ENCODE results near the gene SH2B3. TPM values are rescaled to one million over a fixed set of nuclear protein-coding genes. Genes with fewer than 3 reads are reported as not detected.
"Not testable (repeated sequence)": the region's sequence is repeated elsewhere in the genome, so short reads cannot be mapped to it uniquely, and the experiment has no call there.

The SH2B3 gene
- total and polyA plus RNA-seq, 4 experiments from 2014 or later: 4.2 to 28.2 (median 19.8) TPM

DNA sequence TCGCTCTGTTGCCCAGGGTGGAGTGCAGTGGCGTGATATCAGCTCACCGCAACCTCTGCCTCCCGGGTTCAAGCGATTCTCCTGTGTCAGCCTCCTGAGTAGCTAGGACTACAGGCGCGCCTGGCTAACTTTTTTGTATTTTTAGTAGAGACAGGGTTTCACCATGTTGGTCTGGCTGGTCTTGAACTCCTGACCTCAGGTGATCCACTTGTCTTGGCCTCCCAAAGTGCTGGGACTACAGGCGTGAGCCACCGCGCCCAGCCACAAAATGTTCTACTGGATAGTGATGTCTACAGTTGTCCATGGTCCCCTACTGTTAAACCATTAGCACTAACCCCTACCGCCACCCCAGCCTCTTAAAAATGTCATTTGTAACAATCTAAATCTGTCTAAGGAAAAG is 54.4 kb downstream of the SH2B3 start:
- H3K9me3 ChIP-seq (ENCODE audit: control insufficient read depth in 1 of 2, low read length in 2 of 2); intact Hi-C loops (cut with micrococcal nuclease); H3K9me3 Mint-ChIP-seq; H3K4me1 ChIP-seq (ENCODE audit: insufficient read depth, low read length); DNase-seq; H3K4me3 Mint-ChIP-seq; H3K4me3 ChIP-seq (ENCODE audit: low read length in 2 of 2); H3K27ac ChIP-seq (ENCODE audit: low read depth, low read length); H3K27me3 Mint-ChIP-seq; H3K27me3 ChIP-seq (ENCODE audit: insufficient read depth, low read length): not testable (repeated sequence)
- ChIA-PET CTCF (ENCODE audit: partially characterized antibody) (interaction anchor here (1.4 to 22.4 kb wide), 3 partner anchors 9 to 57 kb away, joined by 4 to 1282 read pairs (median 29); partner anchors contain the start of gene SH2B3), POLR2A (ENCODE audit: partially characterized antibody) (interaction anchor here (1.6 kb wide), 1 partner anchor 25 kb away, joined by 4 read pairs; no protein-coding TSS in a partner anchor)
- Mint-ChIP-seq H3K27ac (peak overlapping the region in 2 of 7 donors; percentile 48 to 50), H3K4me1 (peaks cover 0 to 11% (median 3%) of the 10 kb centered on the region in 4 donors), H3K36me3 (peaks cover 9 to 23% of the 10 kb centered on the region in 2 donors)
- peaks cover 12% of the 10 kb centered on the region for H3K36me3 ChIP-seq (ENCODE audit: insufficient read depth, low read length)

DNA sequence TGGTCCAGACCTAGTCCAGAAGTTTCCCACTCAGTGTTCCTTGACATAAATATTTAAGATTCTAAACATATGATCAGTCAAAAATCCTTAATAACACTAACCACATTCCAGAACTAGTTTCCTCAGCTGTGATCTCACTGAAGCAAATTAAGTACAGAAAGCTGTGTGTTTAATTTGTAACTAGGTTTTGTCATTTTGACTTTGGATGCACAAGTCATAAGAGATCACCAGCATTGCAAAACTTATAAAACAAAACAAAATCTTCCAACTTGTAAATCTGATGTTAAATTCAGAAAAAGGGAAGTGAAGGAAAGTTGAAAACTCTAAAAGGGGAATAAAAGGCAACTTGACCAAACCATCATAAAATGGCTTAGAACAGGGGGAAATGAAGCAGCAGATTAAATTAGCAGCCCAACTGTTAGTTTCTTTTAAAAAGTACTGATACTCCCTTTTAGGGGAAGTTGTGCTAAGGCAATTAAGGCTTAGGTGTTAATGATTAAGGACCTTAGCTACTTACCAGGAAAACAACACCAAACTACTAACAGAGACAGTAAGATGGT is 56.6 kb downstream of the SH2B3 start:
- Mint-ChIP-seq H3K27ac (peak overlapping the region in 2 of 7 donors; percentile 65 to 72), H3K4me3 (no peak overlapping the region), H3K36me3 (peaks cover 0 to 11% of the 10 kb centered on the region in 2 donors), H3K4me1 (peaks cover 0 to 1% (median under 1%) of the 10 kb centered on the region in 4 donors), H3K9me3 (no peaks in the 10 kb centered on the region), H3K27me3 (no peaks in the 10 kb centered on the region)
- Histone ChIP-seq H3K4me1 (ENCODE audit: insufficient read depth, low read length) (no peaks in the 10 kb centered on the region), H3K4me3 (ENCODE audit: low read length in 2 of 2) (no peak overlapping the region), H3K27ac (ENCODE audit: low read depth, low read length) (no peak overlapping the region), H3K27me3 (ENCODE audit: insufficient read depth, low read length) (no peaks in the 10 kb centered on the region), H3K9me3 (ENCODE audit: control insufficient read depth in 1 of 2, low read length in 2 of 2) (no peaks in the 10 kb centered on the region), H3K36me3 (ENCODE audit: insufficient read depth, low read length) (no peaks in the 10 kb centered on the region)
- no peak for DNase-seq
- ChIA-PET POLR2A (ENCODE audit: partially characterized antibody) (no interaction called here), CTCF (ENCODE audit: partially characterized antibody) (interaction anchor here (0.6 to 22.4 kb wide), 4 partner anchors 11 to 130 kb away, joined by 3 to 1282 read pairs (median 17); partner anchors contain the start of gene SH2B3)
- intact Hi-C loops (cut with micrococcal nuclease): no loop called here

DNA sequence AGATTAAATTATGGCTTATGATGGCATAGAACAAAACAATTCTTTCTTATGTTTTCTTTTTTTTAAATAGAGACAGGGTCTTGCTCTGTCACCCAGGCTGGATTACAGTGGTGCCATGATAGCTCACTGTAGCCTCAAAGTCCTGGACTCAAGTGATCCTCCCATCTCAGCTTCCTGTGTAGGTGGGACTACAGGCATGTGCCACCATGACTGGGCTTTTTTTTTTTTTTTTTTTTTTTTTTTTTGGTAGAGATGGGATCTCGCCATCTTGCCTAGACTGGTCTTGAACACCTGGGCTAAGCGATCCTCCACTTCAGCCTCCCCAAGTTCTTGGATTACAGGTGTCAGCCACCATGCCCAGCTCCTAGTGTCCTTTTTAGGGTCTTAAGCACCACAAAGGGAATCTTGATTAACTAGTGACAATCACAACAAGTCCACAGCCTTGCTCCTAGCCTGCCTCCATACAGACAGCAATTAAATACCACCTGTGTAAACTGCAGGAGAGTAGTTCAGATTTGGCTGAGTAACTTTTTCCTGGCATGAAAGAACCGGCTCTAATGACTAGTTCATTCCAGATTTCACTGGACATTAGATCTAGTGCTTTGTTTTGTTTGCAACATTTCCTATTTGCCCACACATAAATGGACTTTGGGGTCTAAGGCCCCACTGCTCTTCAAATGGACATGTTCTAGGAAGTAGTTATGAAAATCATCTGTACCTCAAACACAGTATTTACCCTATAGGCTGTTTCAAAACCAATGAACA is 61.6 kb downstream of the SH2B3 start:
- H3K27ac ChIP-seq (ENCODE audit: low read depth, low read length): no peak overlapping the region
- Mint-ChIP-seq H3K36me3 (peaks cover 14 to 35% of the 10 kb centered on the region in 2 donors), H3K27me3 (no peaks in the 10 kb centered on the region), H3K4me3 (no peak overlapping the region), H3K27ac (peak overlapping the region in 2 of 7 donors; percentile 2 to 29), H3K4me1 (peaks cover 0 to 8% (median 2%) of the 10 kb centered on the region in 4 donors), H3K9me3 (no peaks in the 10 kb centered on the region)
- no peak overlapping the region for H3K4me3 ChIP-seq (ENCODE audit: low read length in 2 of 2)
- peaks cover 10% of the 10 kb centered on the region for H3K36me3 ChIP-seq (ENCODE audit: insufficient read depth, low read length)
- ChIA-PET POLR2A (ENCODE audit: partially characterized antibody) (no interaction called here), CTCF (ENCODE audit: partially characterized antibody) (interaction anchor here (1.2 kb wide), 1 partner anchor 15 kb away, joined by 6 read pairs; no protein-coding TSS in a partner anchor)
- no peaks in the 10 kb centered on the region for H3K27me3 ChIP-seq (ENCODE audit: insufficient read depth, low read length)
- H3K9me3 ChIP-seq (ENCODE audit: control insufficient read depth in 1 of 2, low read length in 2 of 2): no peaks in the 10 kb centered on the region
- intact Hi-C loops (cut with micrococcal nuclease): no loop called here
- DNase-seq: no peak
- no peaks in the 10 kb centered on the region for H3K4me1 ChIP-seq (ENCODE audit: insufficient read depth, low read length)

DNA sequence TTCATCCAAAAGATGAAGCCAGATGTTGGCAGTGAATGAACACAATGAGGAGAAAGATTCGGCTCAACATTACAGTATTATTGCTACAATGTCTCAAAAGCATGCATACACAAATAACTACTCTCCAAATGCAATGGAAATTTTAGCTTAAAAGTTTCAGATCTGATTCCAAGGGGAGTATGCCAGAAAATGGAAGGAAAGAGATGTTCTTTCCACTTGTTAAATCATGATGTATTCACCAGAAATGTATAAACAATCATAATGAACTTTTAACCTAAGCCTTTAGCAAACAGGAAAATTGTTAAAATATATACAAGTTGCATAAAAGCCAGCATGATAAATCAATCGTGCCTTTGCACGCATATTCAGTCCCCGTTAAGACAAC is 62.1 kb downstream of the SH2B3 start:
- DNase-seq: no peak
- Histone ChIP-seq H3K36me3 (ENCODE audit: insufficient read depth, low read length) (peaks cover 10% of the 10 kb centered on the region), H3K9me3 (ENCODE audit: control insufficient read depth in 1 of 2, low read length in 2 of 2) (no peaks in the 10 kb centered on the region), H3K27ac (ENCODE audit: low read depth, low read length) (no peak overlapping the region), H3K27me3 (ENCODE audit: insufficient read depth, low read length) (no peaks in the 10 kb centered on the region), H3K4me1 (ENCODE audit: insufficient read depth, low read length) (no peaks in the 10 kb centered on the region), H3K4me3 (ENCODE audit: low read length in 2 of 2) (no peak overlapping the region)
- H3K4me1 Mint-ChIP-seq: peaks cover 0 to 8% (median 2%) of the 10 kb centered on the region in 4 donors
- peaks cover 14 to 34% of the 10 kb centered on the region in 2 donors for H3K36me3 Mint-ChIP-seq
- H3K27ac Mint-ChIP-seq: peak overlapping the region in 2 of 7 donors; percentile 2 to 29
- intact Hi-C loops (cut with micrococcal nuclease): no loop called here
- POLR2A ChIA-PET (ENCODE audit: partially characterized antibody): no interaction called here
- no peaks in the 10 kb centered on the region for H3K27me3 Mint-ChIP-seq
- H3K4me3 Mint-ChIP-seq: no peak overlapping the region
- H3K9me3 Mint-ChIP-seq: no peaks in the 10 kb centered on the region
- CTCF ChIA-PET (ENCODE audit: partially characterized antibody): interaction anchor here (0.7 to 1.2 kb wide), 3 partner anchors 16 to 572 kb away, joined by 3 to 6 read pairs (median 4); no protein-coding TSS in a partner anchor

DNA sequence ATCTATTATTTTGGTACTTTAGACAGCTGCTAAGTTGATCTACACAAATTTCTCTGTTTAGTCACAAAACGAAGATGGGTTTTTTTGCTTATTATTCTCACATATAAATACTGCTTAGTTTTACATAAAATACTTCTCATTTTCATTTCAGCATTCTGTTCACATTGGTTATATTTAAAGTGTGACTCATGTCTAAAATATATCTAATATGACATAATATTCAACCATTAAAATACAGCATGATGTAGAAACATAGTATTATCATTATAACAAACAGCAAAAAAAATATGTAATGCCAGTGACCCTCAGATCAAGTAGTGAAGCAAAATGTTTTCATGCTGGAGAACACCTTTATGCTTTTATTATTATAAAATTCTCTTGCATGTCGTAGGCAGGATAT is 63.7 kb downstream of the SH2B3 start:
- H3K9me3 Mint-ChIP-seq: no peaks in the 10 kb centered on the region
- H3K36me3 Mint-ChIP-seq: peaks cover 21 to 43% of the 10 kb centered on the region in 2 donors
- H3K27ac Mint-ChIP-seq: no peak overlapping the region
- H3K4me1 Mint-ChIP-seq: peaks cover 0 to 8% (median 2%) of the 10 kb centered on the region in 4 donors
- intact Hi-C loops (cut with micrococcal nuclease): no loop called here
- H3K9me3 ChIP-seq (ENCODE audit: control insufficient read depth in 1 of 2, low read length in 2 of 2): no peaks in the 10 kb centered on the region
- H3K36me3 ChIP-seq (ENCODE audit: insufficient read depth, low read length): peaks cover 10% of the 10 kb centered on the region
- CTCF ChIA-PET (ENCODE audit: partially characterized antibody): no interaction called here
- no peak for DNase-seq
- no peaks in the 10 kb centered on the region for H3K27me3 ChIP-seq (ENCODE audit: insufficient read depth, low read length)
- no peak overlapping the region for H3K27ac ChIP-seq (ENCODE audit: low read depth, low read length)
- no peaks in the 10 kb centered on the region for H3K4me1 ChIP-seq (ENCODE audit: insufficient read depth, low read length)
- no peak overlapping the region for H3K4me3 ChIP-seq (ENCODE audit: low read length in 2 of 2)
- no peak overlapping the region for H3K4me3 Mint-ChIP-seq
- no peaks in the 10 kb centered on the region for H3K27me3 Mint-ChIP-seq
- POLR2A ChIA-PET (ENCODE audit: partially characterized antibody): no interaction called here

DNA sequence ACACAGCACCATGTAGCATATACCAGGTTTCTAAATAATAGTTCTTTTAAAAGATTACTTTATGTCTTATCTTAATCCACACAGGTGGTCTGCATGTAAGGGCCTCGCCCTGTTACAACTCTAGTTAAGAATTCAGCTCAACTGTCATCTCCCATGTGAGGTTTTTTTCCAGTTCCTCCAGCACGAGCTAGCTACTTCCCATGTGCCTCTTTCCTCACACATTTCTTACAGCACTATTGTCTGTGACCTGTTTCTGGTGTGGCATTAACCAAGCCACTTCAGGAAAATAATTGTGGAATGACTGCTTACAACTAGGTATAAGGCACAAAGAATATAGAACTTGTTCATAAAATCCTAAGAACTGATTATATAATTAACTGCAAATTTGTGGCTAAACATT is 65.5 kb downstream of the SH2B3 start:
- POLR2A ChIA-PET (ENCODE audit: partially characterized antibody): interaction anchor here (1.2 kb wide), 1 partner anchor 20 kb away, joined by 3 read pairs; no protein-coding TSS in a partner anchor

DNA sequence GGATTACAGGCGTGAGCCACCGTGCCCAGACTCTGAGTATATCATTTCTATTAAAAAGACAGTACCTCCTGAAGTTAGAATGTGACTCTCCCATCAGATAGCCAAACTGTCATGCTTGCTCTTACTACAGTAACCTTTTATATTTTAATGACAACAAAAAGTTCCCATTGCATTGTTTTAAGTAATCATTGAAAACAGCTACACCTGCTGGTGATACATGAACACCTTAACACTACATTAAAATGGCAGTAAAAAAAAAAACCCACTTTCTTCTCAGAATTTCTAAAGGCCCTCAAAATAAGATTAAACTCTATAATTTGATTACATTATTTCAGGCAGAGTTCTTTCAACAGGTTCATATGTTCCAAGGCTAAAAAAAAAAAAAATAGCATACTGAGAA is 76.7 kb downstream of the SH2B3 start:
- H3K9me3 ChIP-seq (ENCODE audit: control insufficient read depth in 1 of 2, low read length in 2 of 2): no peaks in the 10 kb centered on the region
- peak in 2 of 5 donors; percentile 2 to 11 for DNase-seq
- H3K27me3 ChIP-seq (ENCODE audit: insufficient read depth, low read length): no peaks in the 10 kb centered on the region
- Mint-ChIP-seq H3K27me3 (no peaks in the 10 kb centered on the region), H3K4me3 (no peak overlapping the region), H3K4me1 (no peaks in the 10 kb centered on the region), H3K9me3 (no peaks in the 10 kb centered on the region), H3K27ac (peak overlapping the region in 2 of 7 donors; percentile 32 to 59), H3K36me3 (peaks cover 23 to 47% of the 10 kb centered on the region in 2 donors)
- H3K4me1 ChIP-seq (ENCODE audit: insufficient read depth, low read length): no peaks in the 10 kb centered on the region
- H3K36me3 ChIP-seq (ENCODE audit: insufficient read depth, low read length): peaks cover 11% of the 10 kb centered on the region
- ChIA-PET POLR2A (ENCODE audit: partially characterized antibody) (interaction anchor here (0.6 kb wide), 1 partner anchor 689 kb away, joined by 3 read pairs; no protein-coding TSS in a partner anchor), CTCF (ENCODE audit: partially characterized antibody) (interaction anchor here (0.7 to 4.9 kb wide), 5 partner anchors 26 to 86 kb away, joined by 3 to 31 read pairs (median 4); no protein-coding TSS in a partner anchor)
- intact Hi-C loops (cut with micrococcal nuclease): loop anchor here (1.0 kb wide), 1 partner anchor 85 kb away; no protein-coding TSS in a partner anchor
- H3K27ac ChIP-seq (ENCODE audit: low read depth, low read length): no peak overlapping the region
- H3K4me3 ChIP-seq (ENCODE audit: low read length in 2 of 2): no peak overlapping the region

More for the DNA sequence above, 65.5 kb downstream of the SH2B3 start:
- Histone ChIP-seq H3K4me1 (ENCODE audit: insufficient read depth, low read length) (no peaks in the 10 kb centered on the region), H3K9me3 (ENCODE audit: control insufficient read depth in 1 of 2, low read length in 2 of 2) (no peaks in the 10 kb centered on the region), H3K27me3 (ENCODE audit: insufficient read depth, low read length) (no peaks in the 10 kb centered on the region), H3K27ac (ENCODE audit: low read depth, low read length) (no peak overlapping the region), H3K4me3 (ENCODE audit: low read length in 2 of 2) (no peak overlapping the region), H3K36me3 (ENCODE audit: insufficient read depth, low read length) (peaks cover 10% of the 10 kb centered on the region)
- Mint-ChIP-seq H3K4me1 (peaks cover 0 to 8% (median 2%) of the 10 kb centered on the region in 4 donors), H3K4me3 (no peak overlapping the region), H3K27ac (peak overlapping the region in 2 of 7 donors; percentile 24 to 32), H3K9me3 (no peaks in the 10 kb centered on the region), H3K36me3 (peaks cover 21 to 47% of the 10 kb centered on the region in 2 donors), H3K27me3 (no peaks in the 10 kb centered on the region)
- intact Hi-C loops (cut with micrococcal nuclease): no loop called here
- no peak for DNase-seq
- CTCF ChIA-PET (ENCODE audit: partially characterized antibody): interaction anchor here (2.4 to 3.6 kb wide), 2 partner anchors 19 to 75 kb away, joined by 12 to 17 read pairs; no protein-coding TSS in a partner anchor

Measured in CD4-positive, alpha-beta memory T cell (primary cell).